PC-9 (cell line): ENCODE data around the gene CBFA2T3. TPM values are rescaled to one million over a fixed set of nuclear protein-coding genes. Genes with fewer than 3 reads are reported as not detected.

ENCODE experiments used
- BruUV-seq: library from RNA; stranded (reverse); fragments of 400-500 nt; replicated peaks from 2 replicates; lab custom pipeline; 2021; lab: Mats Ljungman, UMichigan
- CTCF ChIA-PET: fragments of 300-600 bp; sonication (Branson Sonifier 250); formaldehyde crosslinking; loops from one replicate; lab custom pipeline; 2022; ENCODE audit warnings: antibody characterized with exemption; lab: Charles Lee
- POLR2A ChIA-PET: fragments of 300-600 bp; sonication (Branson Sonifier 250); formaldehyde crosslinking; loops from one replicate; lab custom pipeline; 2022; ENCODE audit warnings: antibody characterized with exemption; ENCODE audit not compliant: unreplicated experiment; lab: Charles Lee
- DNase-seq, 2 experiments: peaks; one replicate each; pipeline versions ENCODE4 v3.0.0 to v3.0.0-alpha.2; 2015 to 2022; ENCODE audit warnings: mixed read lengths in 1 of 2
- H2AFZ ChIP-seq: fragments of 200-600 bp; sonication (generic); 2 replicates; pipeline ENCODE4 v1.8.1; 2017; ENCODE audit warnings: antibody characterized with exemption
- H3F3A ChIP-seq: fragments of 200-600 bp; sonication (generic); 2 replicates; pipeline ENCODE4 v1.8.1; 2017; ENCODE audit warnings: antibody characterized with exemption, mild to moderate bottlenecking, low read depth; ENCODE audit not compliant: insufficient read depth
- H3K27ac ChIP-seq: fragments of 200-600 bp; sonication (generic); 2 replicates; pipeline ENCODE4 v1.6.1; 2016; ENCODE audit warnings: mixed run types
- H3K27me3 ChIP-seq: fragments of 200-600 bp; sonication (generic); 2 replicates; pipeline ENCODE4 v1.6.1; 2016; ENCODE audit warnings: low read depth, mixed run types; ENCODE audit not compliant: insufficient read depth
- H3K36me3 ChIP-seq: fragments of 200-600 bp; sonication (generic); 2 replicates; pipeline ENCODE4 v1.6.1; 2016; ENCODE audit warnings: low read depth, mixed run types
- H3K4me1 ChIP-seq: fragments of 200-600 bp; sonication (generic); replicated peaks from 2 replicates; pipeline ENCODE4 v1.6.1; 2016; ENCODE audit warnings: mixed run types; ENCODE audit not compliant: insufficient read depth
- H3K4me2 ChIP-seq: fragments of 200-600 bp; sonication (generic); 2 replicates; pipeline ENCODE4 v1.6.1; 2017; ENCODE audit warnings: mixed run types
- H3K4me3 ChIP-seq: fragments of 200-600 bp; sonication (generic); 2 replicates; pipeline ENCODE4 v1.6.1; 2016; ENCODE audit warnings: mixed run types
- H3K79me2 ChIP-seq: fragments of 200-600 bp; sonication (generic); 2 replicates; pipeline ENCODE4 v1.6.1; 2017; ENCODE audit warnings: low read depth, mixed run types
- H3K9me2 ChIP-seq: fragments of 200-600 bp; sonication (generic); 2 replicates; pipeline ENCODE4 v1.8.1; 2017; ENCODE audit warnings: mild to moderate bottlenecking; ENCODE audit not compliant: insufficient read depth
- H3K9me3 ChIP-seq: fragments of 200-600 bp; sonication (generic); 2 replicates; pipeline ENCODE4 v1.8.1; 2016; ENCODE audit warnings: low read depth; ENCODE audit not compliant: insufficient read depth
- H4K20me1 ChIP-seq: fragments of 200-600 bp; sonication (generic); 2 replicates; pipeline ENCODE4 v1.8.1; 2017; ENCODE audit not compliant: insufficient read depth
- CTCF ChIP-seq: fragments of 200-600 bp; sonication (generic); conservative IDR thresholded peaks from 2 replicates; pipeline ENCODE4 v1.6.1; 2017; ENCODE audit warnings: mixed run types, antibody characterized with exemption, mild to moderate bottlenecking, moderate library complexity
- EZH2 ChIP-seq: fragments of 200-600 bp; sonication (generic); IDR thresholded peaks from 2 replicates; pipeline ENCODE4 v1.8.0; 2017; ENCODE audit warnings: antibody characterized with exemption, low read depth
- intact Hi-C: fragments of 100-400 bp; cut with micrococcal nuclease; formaldehyde crosslinking; loops from one replicate; pipeline ENCODE4 v1.10.0; 2022; ENCODE audit not compliant: unreplicated experiment
- total RNA-seq: library from RNA; stranded (reverse); gene quantifications from 2 replicates; pipeline ENCODE4 v1.2.3, GENCODE V29; 2021

The CBFA2T3 gene
- total RNA-seq, 1 experiment from 2014 or later, result 1.0 TPM

- H2AFZ ChIP-seq, result no peak overlapping the region
- H3K9me3 ChIP-seq, result no peaks in the 10 kb centered on the region
- no peaks in the 10 kb centered on the region for H3K9me2 ChIP-seq
- no peak overlapping the region for H3K4me2 ChIP-seq
- no TSS peak for BruUV-seq
- peaks cover 28% of the 10 kb centered on the region for H3K27me3 ChIP-seq
- no peaks in the 10 kb centered on the region for H3K4me1 ChIP-seq
- no peak for TF ChIP-seq CTCF
- TF ChIP-seq EZH2, result no peak
- no peak overlapping the region for H3K27ac ChIP-seq
- H4K20me1 ChIP-seq, result no peaks in the 10 kb centered on the region
- ChIA-PET POLR2A (no interaction called here), CTCF (no interaction called here)
- H3K79me2 ChIP-seq, result no peaks in the 10 kb centered on the region
- no peak overlapping the region for H3K4me3 ChIP-seq
- H3F3A ChIP-seq, result no peaks in the 10 kb centered on the region
- no peak for DNase-seq
- intact Hi-C loops, result no loop called here
- H3K36me3 ChIP-seq, result no peaks in the 10 kb centered on the region
Observed at GRCh38 chr16:88953003-88953690, 23.9 kb downstream of the CBFA2T3 start.

- Histone ChIP-seq H3K27ac (no peak overlapping the region), H3K4me1 (no peaks in the 10 kb centered on the region), H3K4me3 (no peak overlapping the region), H4K20me1 (no peaks in the 10 kb centered on the region), H3K36me3 (no peaks in the 10 kb centered on the region), H3K27me3 (peaks cover 26% of the 10 kb centered on the region), H3K9me2 (no peaks in the 10 kb centered on the region), H3K9me3 (no peaks in the 10 kb centered on the region), H3K79me2 (no peaks in the 10 kb centered on the region), H2AFZ (no peak overlapping the region), H3K4me2 (no peak overlapping the region), H3F3A (no peaks in the 10 kb centered on the region)
- intact Hi-C loops, result no loop called here
- BruUV-seq, result no TSS peak
- POLR2A ChIA-PET, result no interaction called here
- CTCF ChIA-PET, result no interaction called here
- DNase-seq, result no peak
- no peak for TF ChIP-seq CTCF
- no peak for TF ChIP-seq EZH2
Observed at GRCh38 chr16:88951989-88952388, 25.0 kb downstream of the CBFA2T3 start.

GRCh38 chr16:88951501-88951900 is 25.5 kb downstream of the CBFA2T3 start:
- H3K9me3 ChIP-seq, result no peaks in the 10 kb centered on the region
- intact Hi-C loops, result no loop called here
- TF ChIP-seq CTCF, result no peak
- no peak for TF ChIP-seq EZH2
- no peak overlapping the region for H3K4me3 ChIP-seq
- DNase-seq, result no peak
- H3K36me3 ChIP-seq, result no peaks in the 10 kb centered on the region
- peaks cover 26% of the 10 kb centered on the region; the same call in 1 of the 2 replicates for H3K27me3 ChIP-seq
- no TSS peak for BruUV-seq
- H3K79me2 ChIP-seq, result no peaks in the 10 kb centered on the region
- no peak overlapping the region for H3K4me2 ChIP-seq
- no peaks in the 10 kb centered on the region for H3F3A ChIP-seq
- no peak overlapping the region for H3K27ac ChIP-seq
- H3K9me2 ChIP-seq, result no peaks in the 10 kb centered on the region
- no peaks in the 10 kb centered on the region for H4K20me1 ChIP-seq
- H3K4me1 ChIP-seq, result no peaks in the 10 kb centered on the region
- H2AFZ ChIP-seq, result no peak overlapping the region
- ChIA-PET POLR2A (no interaction called here), CTCF (no interaction called here)
